Smooth muscle cell (in vitro differentiated cells): Measurements from ENCODE around the gene NLGN1. TPM values are rescaled to one million over a fixed set of nuclear protein-coding genes. Genes with fewer than 3 reads are reported as not detected.

ENCODE experiments used
- DNase-seq: peaks from one replicate; lab custom pipeline; 2025; ENCODE audit not compliant: unreplicated experiment; lab: John Stamatoyannopoulos, UW
- H2AFZ ChIP-seq: fragments of 200-600 bp; sonication (generic); 2 replicates; pipeline ENCODE4 v1.6.0; 2016; ENCODE audit warnings: antibody characterized with exemption, low read depth, mild to moderate bottlenecking
- H3F3A ChIP-seq: fragments of 200-600 bp; sonication (generic); 2 replicates; pipeline ENCODE4 v1.6.0; 2017; ENCODE audit warnings: antibody characterized with exemption, low read depth
- H3K27ac ChIP-seq: fragments of 200-600 bp; sonication (generic); 2 replicates; pipeline ENCODE4 v1.5.1; 2016; ENCODE audit warnings: low read depth, mild to moderate bottlenecking
- H3K27me3 ChIP-seq: fragments of 200-600 bp; sonication (generic); 2 replicates; pipeline ENCODE4 v1.6.1; 2016; ENCODE audit warnings: low read depth, mild to moderate bottlenecking
- H3K36me3 ChIP-seq: fragments of 200-600 bp; sonication (generic); 2 replicates; pipeline ENCODE4 v1.5.1; 2016; ENCODE audit warnings: low read depth
- H3K4me1 ChIP-seq: fragments of 200-600 bp; sonication (generic); 2 replicates; pipeline ENCODE4 v1.5.1; 2016; ENCODE audit warnings: low read depth
- H3K4me2 ChIP-seq: fragments of 200-600 bp; sonication (generic); 2 replicates; pipeline ENCODE4 v1.6.0; 2016; ENCODE audit warnings: mild to moderate bottlenecking
- H3K4me3 ChIP-seq: fragments of 200-600 bp; sonication (generic); 2 replicates; pipeline ENCODE4 v1.5.1; 2016; ENCODE audit warnings: mild to moderate bottlenecking
- H3K79me2 ChIP-seq: fragments of 200-600 bp; sonication (generic); 2 replicates; pipeline ENCODE4 v1.6.0; 2016; ENCODE audit warnings: low read depth, mild to moderate bottlenecking
- H3K9ac ChIP-seq: fragments of 200-600 bp; sonication (generic); 2 replicates; pipeline ENCODE4 v1.6.0; 2016; ENCODE audit warnings: low read depth
- H3K9me3 ChIP-seq: fragments of 200-600 bp; sonication (generic); replicated peaks from 2 replicates; pipeline ENCODE4 v1.5.1; 2016; ENCODE audit warnings: low read depth
- H4K20me1 ChIP-seq: fragments of 200-600 bp; sonication (generic); 2 replicates; pipeline ENCODE4 v1.6.0; 2016; ENCODE audit warnings: low read depth
- WGBS: methylation state at CpG from one replicate; pipeline ENCODE4 v1.1.7; 2016; ENCODE audit warnings: low lambda C conversion rate; 5-methylcytosine and 5-hydroxymethylcytosine counted together
- polyA plus RNA-seq: library from polyadenylated mRNA; unstranded; fragments of >200 nt; fragmentation: Nextera tagmentation; extraction: Ambion mirVana; gene quantifications from 2 replicates; pipeline ENCODE4 v1.2.1, GENCODE V29; 2016
- total RNA-seq: library from RNA; depleted of rRNA; stranded (reverse); fragments of >200 nt; gene quantifications from 2 replicates; pipeline ENCODE4 v1.2.3, GENCODE V29; 2014
- TF ChIP-seq, protein P1 (sequence below): fragments of 200-600 bp; sonication (generic); IDR thresholded peaks from 2 replicates; pipeline ENCODE4 v1.5.1; 2017; ENCODE audit warnings: borderline replicate concordance, mild to moderate bottlenecking, antibody characterized with exemption; ENCODE audit not compliant: insufficient read depth, poor library complexity, severe bottlenecking

Gene NLGN1
- total and polyA plus RNA-seq, 2 experiments from 2014 or later: 0.04 TPM; not detected in 1

DNA sequence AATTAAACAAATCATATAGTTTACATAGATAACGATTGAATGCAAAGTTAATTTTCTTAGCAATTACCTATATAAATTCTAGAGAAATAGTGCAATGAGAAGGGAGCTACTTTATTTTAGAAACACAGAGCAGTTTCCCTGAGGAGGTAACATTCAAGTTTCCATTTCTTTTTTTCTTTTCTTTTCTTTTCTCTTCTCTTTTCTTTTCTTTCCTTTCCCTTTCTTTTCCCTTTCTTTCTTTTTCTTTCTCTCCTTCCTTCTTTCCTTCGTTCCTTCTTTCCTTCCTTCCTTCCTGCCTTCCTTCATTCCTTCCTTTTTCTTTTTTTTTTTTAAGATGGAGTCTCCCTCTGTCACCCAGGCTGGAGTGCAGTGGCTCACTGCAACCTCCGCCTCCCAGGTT, 417.3 kb downstream of the NLGN1 start:
- H2AFZ ChIP-seq: no peak overlapping the region
- no peak overlapping the region for H3K4me2 ChIP-seq
- H3F3A ChIP-seq: no peaks in the 10 kb centered on the region
- TF ChIP-seq, protein P1, sequence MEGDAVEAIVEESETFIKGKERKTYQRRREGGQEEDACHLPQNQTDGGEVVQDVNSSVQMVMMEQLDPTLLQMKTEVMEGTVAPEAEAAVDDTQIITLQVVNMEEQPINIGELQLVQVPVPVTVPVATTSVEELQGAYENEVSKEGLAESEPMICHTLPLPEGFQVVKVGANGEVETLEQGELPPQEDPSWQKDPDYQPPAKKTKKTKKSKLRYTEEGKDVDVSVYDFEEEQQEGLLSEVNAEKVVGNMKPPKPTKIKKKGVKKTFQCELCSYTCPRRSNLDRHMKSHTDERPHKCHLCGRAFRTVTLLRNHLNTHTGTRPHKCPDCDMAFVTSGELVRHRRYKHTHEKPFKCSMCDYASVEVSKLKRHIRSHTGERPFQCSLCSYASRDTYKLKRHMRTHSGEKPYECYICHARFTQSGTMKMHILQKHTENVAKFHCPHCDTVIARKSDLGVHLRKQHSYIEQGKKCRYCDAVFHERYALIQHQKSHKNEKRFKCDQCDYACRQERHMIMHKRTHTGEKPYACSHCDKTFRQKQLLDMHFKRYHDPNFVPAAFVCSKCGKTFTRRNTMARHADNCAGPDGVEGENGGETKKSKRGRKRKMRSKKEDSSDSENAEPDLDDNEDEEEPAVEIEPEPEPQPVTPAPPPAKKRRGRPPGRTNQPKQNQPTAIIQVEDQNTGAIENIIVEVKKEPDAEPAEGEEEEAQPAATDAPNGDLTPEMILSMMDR: no peak
- no peak overlapping the region for H3K27ac ChIP-seq
- H3K27me3 ChIP-seq: no peaks in the 10 kb centered on the region
- no peaks in the 10 kb centered on the region for H3K4me1 ChIP-seq
- H3K79me2 ChIP-seq: no peaks in the 10 kb centered on the region
- no peaks in the 10 kb centered on the region for H4K20me1 ChIP-seq
- no peaks in the 10 kb centered on the region for H3K36me3 ChIP-seq
- H3K4me3 ChIP-seq: no peak overlapping the region
- no peaks in the 10 kb centered on the region for H3K9me3 ChIP-seq
- no peak overlapping the region for H3K9ac ChIP-seq
- 92% methylated on average over 3 of the region's 3 CpGs for WGBS
- no peak for DNase-seq

DNA sequence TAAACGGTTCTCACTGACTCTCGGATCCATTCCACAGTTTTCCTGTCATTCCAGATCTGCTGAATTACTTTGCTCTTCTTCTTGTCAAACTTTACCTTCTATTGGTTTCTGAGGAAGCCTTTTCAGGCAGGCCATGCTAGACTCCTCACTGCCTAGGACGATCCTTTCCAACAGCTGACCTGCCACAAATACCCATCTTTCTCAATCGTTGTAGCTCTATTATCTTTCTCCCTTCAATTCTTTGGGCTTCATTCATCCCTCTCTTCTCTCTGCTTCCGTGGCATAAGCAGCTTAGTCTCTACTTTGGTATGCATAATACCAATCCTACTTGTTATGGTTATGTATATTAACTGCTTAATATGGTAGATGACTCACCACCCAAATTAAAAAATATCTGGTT, 421.8 kb downstream of the NLGN1 start:
- H3K9me3 ChIP-seq: no peaks in the 10 kb centered on the region
- no peak for DNase-seq

DNA sequence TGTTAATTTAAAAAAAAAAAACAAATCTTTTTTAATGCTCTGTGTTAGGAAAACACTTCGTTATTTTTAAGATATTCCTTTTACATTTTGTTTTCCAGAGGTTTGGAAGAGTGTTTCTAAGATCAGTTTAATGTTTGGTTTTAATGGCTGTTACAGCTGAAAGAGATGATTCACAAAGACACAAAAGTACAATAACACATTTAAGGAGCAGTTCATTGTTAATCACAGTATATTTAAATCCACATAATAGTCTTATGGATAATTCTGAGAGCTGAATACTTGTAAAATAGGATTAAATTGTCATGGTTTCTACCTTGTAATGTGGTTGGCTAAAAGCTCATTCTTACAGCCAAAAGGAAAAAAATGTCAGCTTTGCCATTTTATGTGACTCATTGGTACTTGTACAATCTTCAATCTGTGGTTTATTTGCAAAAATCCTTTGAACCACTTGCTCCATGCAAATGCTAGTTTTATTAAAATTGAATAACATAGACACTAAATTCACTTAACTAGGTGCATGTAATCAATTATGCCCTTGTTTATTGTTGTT, 426.4 kb downstream of the NLGN1 start:
- no peak overlapping the region for H3K9ac ChIP-seq
- H2AFZ ChIP-seq: no peak overlapping the region
- no peak for DNase-seq
- H4K20me1 ChIP-seq: no peaks in the 10 kb centered on the region
- no peak overlapping the region for H3K4me2 ChIP-seq
- H3F3A ChIP-seq: no peaks in the 10 kb centered on the region
- H3K27me3 ChIP-seq: no peaks in the 10 kb centered on the region
- TF ChIP-seq, protein P1: no peak
- no peaks in the 10 kb centered on the region for H3K9me3 ChIP-seq
- WGBS: 77% methylated on average over 1 of the region's 1 CpG
- H3K36me3 ChIP-seq: no peaks in the 10 kb centered on the region
- no peaks in the 10 kb centered on the region for H3K79me2 ChIP-seq
- no peak overlapping the region for H3K27ac ChIP-seq
- H3K4me1 ChIP-seq: peaks cover 9% of the 10 kb centered on the region
- H3K4me3 ChIP-seq: no peak overlapping the region

More for the DNA sequence above, 421.8 kb downstream of the NLGN1 start:
- H3K9ac ChIP-seq: no peak overlapping the region
- H3K27ac ChIP-seq: no peak overlapping the region
- WGBS: 58% methylated on average over 5 of the region's 5 CpGs
- no peaks in the 10 kb centered on the region for H3F3A ChIP-seq
- peak overlapping the region; percentile 7 for H3K4me2 ChIP-seq
- H3K27me3 ChIP-seq: no peaks in the 10 kb centered on the region
- H3K79me2 ChIP-seq: no peaks in the 10 kb centered on the region
- H4K20me1 ChIP-seq: no peaks in the 10 kb centered on the region
- TF ChIP-seq, protein P1: no peak
- H2AFZ ChIP-seq: no peak overlapping the region
- no peak overlapping the region for H3K4me3 ChIP-seq
- no peaks in the 10 kb centered on the region for H3K36me3 ChIP-seq
- H3K4me1 ChIP-seq: no peaks in the 10 kb centered on the region

DNA sequence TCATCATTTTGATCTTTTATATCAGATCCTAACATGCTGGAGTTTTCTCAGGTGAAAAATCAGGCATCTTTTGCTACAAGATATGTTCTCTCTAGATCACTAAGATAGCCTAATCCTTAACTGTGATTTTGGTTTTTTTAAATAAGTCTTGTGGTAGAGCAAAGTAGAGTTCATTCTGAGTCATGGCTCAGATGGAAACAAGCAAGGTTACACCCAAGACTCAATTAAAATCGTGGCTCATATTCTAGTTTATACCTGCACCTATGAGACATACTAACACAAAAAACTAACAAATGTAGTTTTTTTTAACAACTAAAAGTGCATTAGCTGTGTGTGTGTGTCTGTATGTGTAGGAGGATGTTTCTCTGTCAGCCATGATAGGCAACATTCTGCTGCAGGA, 428.2 kb downstream of the NLGN1 start:
- Histone ChIP-seq H3K4me2 (peak overlapping the region; percentile 21), H4K20me1 (no peaks in the 10 kb centered on the region), H3K4me3 (no peak overlapping the region), H3F3A (no peaks in the 10 kb centered on the region), H3K9ac (no peak overlapping the region), H3K79me2 (no peaks in the 10 kb centered on the region), H3K27ac (peak overlapping the region; percentile 27), H3K4me1 (peaks cover 9% of the 10 kb centered on the region), H3K27me3 (no peaks in the 10 kb centered on the region), H2AFZ (no peak overlapping the region), H3K9me3 (no peaks in the 10 kb centered on the region), H3K36me3 (no peaks in the 10 kb centered on the region)
- TF ChIP-seq, protein P1: no peak
- DNase-seq: no peak
- 45% methylated on average over 1 of the region's 1 CpG for WGBS
